NCI-H524 treated with DMSO at 0.1 percent for 48 hours (cell line): ENCODE measurements around the gene PHOSPHO1.

Source experiments
- DNase-seq: peaks from one replicate; lab custom pipeline; 2025; lab: John Stamatoyannopoulos, UW

PHOSPHO1 gene

DNA sequence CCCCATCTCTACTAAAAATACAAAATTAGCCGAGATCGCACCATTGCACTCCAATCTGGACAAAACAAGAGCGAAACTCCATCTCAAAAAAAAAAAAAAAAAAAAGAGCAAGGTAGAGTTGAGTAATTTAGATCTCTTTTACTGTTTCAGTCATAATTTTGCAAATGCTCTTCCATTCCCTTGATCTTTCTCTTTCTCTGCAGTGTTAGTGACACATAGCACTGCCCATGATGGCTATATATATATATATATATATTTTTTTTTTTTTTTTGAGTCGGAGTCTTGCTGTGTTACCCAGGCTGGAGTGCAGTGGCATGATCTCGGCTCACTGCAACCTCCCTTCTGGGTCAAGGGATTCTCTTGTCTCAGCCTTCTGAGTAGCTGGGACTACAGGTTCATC lies 12.2 kb upstream of the PHOSPHO1 start:
- DNase-seq = no peak

DNA sequence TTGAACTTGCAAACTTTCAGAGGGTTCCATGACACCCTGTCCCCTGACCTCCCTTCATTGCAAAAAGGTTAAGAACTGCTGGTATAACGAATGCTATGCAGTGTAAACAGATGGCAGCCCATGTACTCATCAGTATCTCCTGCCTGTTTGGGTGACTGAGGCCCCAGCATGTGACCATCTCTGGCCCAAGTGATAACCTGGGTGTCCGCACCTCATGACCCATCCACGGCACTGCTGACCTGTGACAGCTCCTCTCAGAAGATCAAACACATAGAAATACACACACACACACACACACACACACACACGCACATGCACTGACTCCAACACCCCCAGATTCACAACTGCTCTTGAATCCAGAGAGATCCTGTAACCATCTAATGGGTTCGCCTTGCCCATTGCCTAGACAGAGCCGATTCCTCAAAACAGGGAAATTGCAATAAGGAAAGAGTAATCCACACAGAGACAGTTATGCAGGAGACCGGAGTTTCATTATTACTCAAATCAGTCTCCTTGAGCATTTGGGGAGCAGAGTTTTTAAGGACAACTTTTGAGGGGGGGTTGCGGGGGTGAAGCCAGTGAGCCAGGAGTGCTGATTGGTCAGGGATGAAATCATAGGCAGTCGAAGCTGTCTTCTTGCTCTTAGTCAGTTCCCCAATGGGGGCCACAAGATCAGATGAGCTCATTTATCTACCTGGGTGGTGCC lies 11.3 kb upstream of the PHOSPHO1 start:
- no peak for DNase-seq

DNA sequence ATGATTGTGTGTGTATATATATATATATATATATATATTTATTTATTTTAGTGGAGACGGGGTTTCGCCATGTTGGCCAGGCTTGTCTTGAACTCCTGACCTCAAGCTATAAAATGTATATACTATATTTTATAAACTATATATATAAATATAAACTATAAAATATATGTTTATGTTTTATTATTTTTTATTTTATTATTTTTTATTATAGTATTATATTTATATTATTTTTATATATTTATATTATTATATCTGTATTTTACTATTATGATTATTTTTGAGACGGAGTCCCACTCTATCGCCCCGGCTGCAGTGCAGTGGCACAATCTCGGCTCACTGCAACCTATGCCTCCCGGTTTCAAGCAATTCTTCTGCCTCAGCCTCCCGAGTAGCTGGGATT lies 10.5 kb upstream of the PHOSPHO1 start:
- no peak for DNase-seq

GRCh38 chr17:49240619-49241018 lies 10.0 kb upstream of the PHOSPHO1 start:
- no peak for DNase-seq

DNA sequence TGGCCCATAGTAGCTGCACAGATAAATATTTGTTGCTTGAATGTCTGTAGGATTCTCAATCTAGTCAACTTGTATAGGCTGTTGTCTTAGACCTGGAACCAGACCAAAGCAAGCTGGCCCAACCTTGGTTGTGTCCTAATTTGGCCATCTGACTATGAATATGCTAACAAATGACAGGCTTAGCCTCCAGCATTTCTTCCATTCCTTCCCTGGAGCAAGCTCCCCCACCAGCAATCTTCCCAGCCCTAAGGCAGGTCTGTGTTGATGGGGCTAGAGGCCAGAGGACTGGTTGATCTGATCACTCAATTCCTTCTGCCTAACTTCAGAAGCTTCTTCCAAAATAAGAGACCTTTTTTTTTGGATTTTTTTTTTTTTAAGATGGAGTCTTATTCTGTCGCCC lies 9.4 kb upstream of the PHOSPHO1 start:
- no peak for DNase-seq

DNA sequence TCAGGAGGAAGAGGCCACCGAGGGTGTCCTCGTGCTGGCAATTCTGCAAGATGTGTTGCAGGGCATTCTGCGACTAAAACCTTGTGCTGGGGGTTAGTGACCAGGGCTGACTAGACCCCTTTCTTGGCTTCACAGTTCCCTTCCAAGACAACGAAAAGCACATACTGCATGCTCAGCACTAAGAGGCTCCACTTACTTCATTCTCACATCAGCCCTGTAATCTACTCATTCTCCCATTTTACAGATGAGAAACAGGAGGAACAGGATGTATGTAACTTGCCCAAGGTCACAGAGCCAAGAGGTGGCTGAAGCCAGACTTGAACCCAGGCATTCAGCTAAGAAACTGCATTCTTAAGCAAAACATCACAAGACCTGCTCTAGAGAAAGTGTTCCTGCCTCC lies 5.3 kb upstream of the PHOSPHO1 start:
- no peak for DNase-seq

GRCh38 chr17:49234509-49235080 lies 4.0 kb upstream of the PHOSPHO1 start:
- DNase-seq = no peak

GRCh38 chr17:49231563-49231894 lies 942 bp upstream of the PHOSPHO1 start:
- DNase-seq = no peak

DNA sequence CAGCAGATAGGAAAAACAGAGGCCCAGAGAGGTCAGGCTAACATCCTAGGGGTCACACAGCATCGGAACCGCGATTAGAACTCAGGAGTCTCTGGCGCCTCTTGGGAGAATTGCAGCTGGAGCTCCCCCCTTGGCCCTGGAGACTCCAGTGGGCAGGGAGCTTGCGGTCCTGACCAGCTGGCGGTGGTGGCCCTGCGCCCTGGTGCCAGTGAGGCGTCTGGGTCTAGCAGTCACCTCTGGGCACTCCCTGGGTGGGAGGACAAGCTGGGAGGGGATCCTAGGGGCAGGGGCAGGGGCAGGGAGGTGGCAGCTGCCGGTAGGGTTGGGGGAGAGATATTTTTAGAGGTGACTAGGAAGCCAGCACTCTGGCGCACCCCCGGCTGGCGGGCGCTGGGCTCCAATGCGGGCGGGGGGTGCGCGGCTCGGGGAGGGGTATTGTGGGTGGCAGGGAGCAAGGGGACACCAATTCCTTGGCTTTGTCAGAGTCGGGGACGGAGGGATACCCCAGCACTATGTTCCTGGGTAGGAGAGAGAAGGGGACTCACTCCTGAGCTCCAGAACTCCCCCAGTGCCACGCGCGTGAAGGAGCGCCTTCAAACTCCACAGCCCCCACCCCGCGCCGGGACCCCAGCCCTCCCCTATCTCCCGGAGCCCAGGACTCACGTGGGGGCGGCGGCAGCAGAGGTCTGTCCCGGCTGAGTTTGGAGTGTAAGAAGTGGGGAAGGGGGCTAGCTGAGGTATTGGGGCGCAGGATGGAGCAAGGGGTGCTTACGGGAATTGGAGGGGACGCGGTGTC lies 584 bp downstream of the PHOSPHO1 start:
- DNase-seq = no peak

- DNase-seq = no peak
Observed at GRCh38 chr17:49229076-49229804, 1.3 kb downstream of the PHOSPHO1 start.

DNA sequence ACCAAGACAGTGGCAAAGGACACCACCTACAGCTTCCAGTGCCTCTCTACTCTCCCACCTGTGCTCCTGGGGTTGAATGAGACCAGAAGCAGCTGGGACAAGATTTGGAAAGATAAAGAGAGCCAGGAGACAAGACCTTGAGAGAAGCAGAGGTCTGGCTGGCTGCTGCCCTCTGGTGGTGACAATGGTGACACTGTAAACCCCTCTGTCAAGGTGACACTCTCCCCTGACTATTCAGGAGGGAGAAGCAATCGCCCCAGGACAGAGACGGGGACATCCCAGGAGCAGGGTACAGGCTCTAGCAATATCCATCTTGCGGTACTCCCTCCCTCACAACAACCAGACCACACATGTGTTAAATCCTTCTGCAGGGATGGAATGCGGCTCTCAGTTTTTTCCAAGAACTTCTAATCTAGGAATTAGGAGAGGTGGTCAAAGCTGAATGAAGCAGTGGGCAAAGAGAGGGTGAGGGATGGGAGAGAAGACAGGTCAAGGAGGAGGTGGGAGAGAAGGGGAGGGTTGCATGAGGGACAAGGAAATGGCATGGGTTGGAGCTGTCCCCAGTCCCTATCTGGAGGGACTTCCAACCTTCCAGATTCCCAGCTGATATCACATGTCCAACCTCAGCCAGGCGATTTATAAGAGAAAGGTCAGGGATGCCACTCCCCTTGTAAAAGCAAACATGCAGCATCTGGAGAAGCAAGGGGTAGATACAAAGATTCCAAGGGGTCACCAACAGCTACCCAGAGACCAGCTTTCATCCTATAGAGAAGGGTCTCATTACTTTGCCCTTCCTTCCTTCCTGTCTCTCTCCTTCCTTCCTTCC lies 2.9 kb downstream of the PHOSPHO1 start:
- DNase-seq = no peak

DNA sequence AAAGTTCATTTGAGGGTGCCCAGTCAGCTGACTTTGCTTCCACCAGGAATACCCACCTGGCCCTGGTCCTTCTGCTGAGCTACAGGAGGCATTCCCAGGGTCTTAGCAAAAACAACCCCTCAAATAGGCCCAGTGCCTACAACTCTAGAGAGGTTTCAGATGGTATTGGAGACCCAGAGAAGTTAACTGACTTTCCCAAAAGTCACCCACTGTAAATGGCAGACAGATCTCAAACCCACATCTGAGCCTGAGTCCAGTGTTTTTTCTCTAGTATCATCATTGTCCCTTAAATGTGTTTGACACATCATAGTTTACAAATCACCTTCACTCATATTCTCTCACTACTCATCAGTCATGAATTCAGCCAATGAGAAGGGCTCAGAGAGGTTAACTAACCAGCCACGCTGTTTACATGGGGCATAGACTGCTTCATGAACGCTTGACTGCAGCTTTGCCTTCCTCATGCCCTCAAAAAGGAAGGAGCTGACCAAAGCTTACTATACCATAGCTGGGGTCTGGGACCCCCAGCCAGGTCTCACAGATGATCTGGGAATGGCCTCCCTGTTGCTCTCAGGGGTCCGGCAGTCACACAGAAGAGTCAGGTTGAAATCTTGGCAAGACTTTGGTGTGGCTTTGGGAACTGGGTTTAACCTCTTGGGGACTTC lies 3.7 kb downstream of the PHOSPHO1 start:
- no peak for DNase-seq

DNA sequence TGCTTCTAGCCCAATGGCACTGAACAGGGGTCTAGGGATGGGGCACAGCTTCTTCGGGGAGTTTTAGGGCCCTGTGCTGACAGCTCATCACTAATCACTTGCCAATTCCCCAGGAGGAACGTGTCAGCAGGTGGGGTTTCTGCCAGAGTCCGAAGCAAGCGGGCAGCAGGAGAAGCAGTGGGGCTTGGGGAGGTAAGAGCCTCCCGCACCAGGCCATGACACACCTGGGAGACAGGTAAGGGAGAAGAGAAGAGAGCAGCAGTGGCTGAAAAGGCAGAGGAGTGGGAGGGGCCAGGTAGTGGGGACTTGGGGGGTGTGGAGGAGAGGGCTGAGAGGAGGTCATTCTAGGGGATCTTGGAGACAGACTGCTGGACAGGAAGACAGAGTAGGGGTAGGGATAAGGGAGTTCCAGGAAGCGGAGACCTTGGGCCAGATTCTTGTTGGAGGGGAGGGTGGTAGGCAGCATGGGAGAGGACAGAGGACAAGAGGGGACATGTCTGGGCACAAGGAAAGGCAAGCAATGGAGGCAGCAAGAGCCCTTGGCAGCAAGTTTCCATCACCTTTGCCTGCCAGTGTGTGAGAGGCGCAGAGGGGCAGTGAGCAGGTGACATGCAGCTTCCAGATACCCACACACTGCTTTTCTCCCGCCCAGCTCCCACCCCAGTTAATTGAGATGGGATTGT lies 4.9 kb downstream of the PHOSPHO1 start:
- no peak for DNase-seq

- DNase-seq = no peak
Observed at GRCh38 chr17:49224997-49225337, 5.6 kb downstream of the PHOSPHO1 start.

GRCh38 chr17:49224198-49224996 lies 6.2 kb downstream of the PHOSPHO1 start:
- no peak for DNase-seq

- no peak for DNase-seq
Observed at GRCh38 chr17:49223517-49224197, 6.9 kb downstream of the PHOSPHO1 start.

DNA sequence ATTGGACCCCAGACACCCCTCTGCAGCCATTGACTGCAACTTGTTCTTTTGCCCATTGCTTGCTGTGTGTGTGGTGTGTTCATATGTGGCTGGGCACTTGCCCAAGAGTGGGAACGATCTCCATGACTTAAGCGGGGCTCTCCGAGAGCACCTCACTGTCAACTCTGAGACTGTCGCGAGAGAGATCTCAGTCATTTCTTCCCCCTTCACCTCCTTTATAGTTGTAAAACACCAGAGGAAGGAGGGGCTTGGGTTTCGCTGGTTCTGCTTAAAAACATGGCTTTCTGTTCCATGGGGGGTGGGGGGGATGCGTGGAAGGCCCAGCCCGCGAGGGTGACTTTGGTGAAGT lies 7.4 kb downstream of the PHOSPHO1 start:
- no peak for DNase-seq

DNA sequence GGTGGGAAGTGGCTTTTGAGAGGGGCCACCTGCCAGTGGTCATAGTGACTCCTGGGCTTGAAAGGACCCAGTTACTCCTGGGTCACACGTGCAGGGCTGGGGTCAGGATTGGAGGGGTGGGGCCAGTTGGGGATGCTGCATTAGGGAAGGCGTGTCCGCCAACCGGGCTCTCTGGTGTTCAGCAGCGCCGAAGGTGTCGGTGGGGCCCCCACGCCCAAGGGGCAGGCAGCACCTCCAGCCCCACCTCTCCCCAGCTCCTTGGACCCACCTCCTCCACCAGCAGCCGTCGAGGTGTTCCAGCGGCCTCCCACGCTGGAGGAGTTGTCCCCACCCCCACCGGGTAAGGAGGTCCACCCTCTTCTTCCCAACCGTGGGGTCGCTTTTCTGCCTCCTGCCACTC lies 10.6 kb downstream of the PHOSPHO1 start:
- DNase-seq = no peak
